Stomach (tissue), 9 donors: Measurements from ENCODE around the gene GLRA3. TPM values are rescaled to one million over a fixed set of nuclear protein-coding genes. Genes with fewer than 3 reads are reported as not detected.

ENCODE experiments used
- DNase-seq, 2 donors: peaks; one replicate each; pipeline versions ENCODE4 v3.0.0 to v3.0.0-alpha.2; 2013 to 2019
- H3K27ac ChIP-seq, 5 donors: fragments of 200-600 bp in 4 of 5; sonication (generic) in 4 of 5; one replicate each; pipeline ENCODE4 v1.5.1; 2013 to 2019; ENCODE audit warnings: mild to moderate bottlenecking in 1 of 5, moderate library complexity in 1 of 5
- H3K27me3 ChIP-seq, 3 donors: fragments of 200-600 bp; sonication (generic); one replicate each; pipeline ENCODE4 v1.5.1; 2017 to 2019; ENCODE audit warnings: mixed run types in 1 of 3
- H3K36me3 ChIP-seq, 4 donors: fragments of 200-600 bp; sonication (generic); 1 replicate in 3 of 4; 2 replicates in 1 of 4; pipeline ENCODE4 v1.5.1; 2016 to 2019
- H3K4me1 ChIP-seq, 4 donors: fragments of 200-600 bp; sonication (generic); one replicate each; pipeline ENCODE4 v1.5.1; 2016 to 2019
- H3K4me3 ChIP-seq, 4 donors: fragments of 200-600 bp; sonication (generic) in 3 of 4; one replicate each; pipeline ENCODE4 v1.5.1; 2016 to 2019; ENCODE audit warnings: mild to moderate bottlenecking in 1 of 4
- H3K9me3 ChIP-seq, 4 donors: fragments of 200-600 bp; sonication (generic); one replicate each; pipeline ENCODE4 v1.5.1; 2016 to 2019
- EP300 ChIP-seq: sonication (generic); formaldehyde crosslinking; IDR thresholded peaks from one replicate; pipeline ENCODE4 v1.6.1; 2017; ENCODE audit warnings: antibody characterized with exemption
- POLR2A ChIP-seq, 4 donors: fragments of 450-650 bp; IDR thresholded peaks; one replicate each; pipeline ENCODE4 v1.6.1; 2016; ENCODE audit warnings: antibody characterized with exemption in 4 of 4, control low read depth in 2 of 4, mild to moderate bottlenecking in 1 of 4, moderate library complexity in 1 of 4
- POLR2AphosphoS5 ChIP-seq, 3 donors: sonication (generic); formaldehyde crosslinking; IDR thresholded peaks; one replicate each; pipeline ENCODE4 v1.6.1; 2016; ENCODE audit warnings: antibody characterized with exemption in 3 of 3
- WGBS, 5 donors: extraction: QIAGEN DNeasy Blood & Tissue Kit in 3 of 5; methylation state at CpG; one replicate each; pipeline versions ENCODE4 v1.1.5 to v1.1.7; 2013 to 2018; 5-methylcytosine and 5-hydroxymethylcytosine counted together
- intact Hi-C: fragments of 100-400 bp; cut with DNase I; formaldehyde crosslinking; loops from one replicate; pipeline ENCODE4 v1.15.1; 2023; ENCODE audit warnings: low total_unique reads
- polyA plus RNA-seq, 3 donors: library from polyadenylated mRNA; stranded (reverse); fragments of 200-250 nt; gene quantifications; one replicate each; pipeline ENCODE4 v1.2.3, GENCODE V29; 2013
- total RNA-seq, 5 donors: library from RNA; depleted of rRNA; stranded (reverse); fragments of >200 nt; gene quantifications; one replicate each; pipeline versions ENCODE4 v1.1.0 to v1.2.3, GENCODE V29; 2014 to 2016
- TF ChIP-seq, protein P1 (sequence below), 7 experiments: fragments of 450-650 bp in 4 of 7; fragments of 200-600 bp in 3 of 7; sonication (generic) in 3 of 7; IDR thresholded peaks; one replicate each; pipeline ENCODE4 v1.5.1; 2016 to 2019; ENCODE audit warnings: antibody characterized with exemption in 7 of 7, control low read depth in 2 of 7, mild to moderate bottlenecking in 1 of 7
- donor health status: healthy with polysubstance abuse.
- donor health status: Bipolar disorder and iron deficiency.
- donor health status: healthy.

GLRA3 gene
- total and polyA plus RNA-seq, 8 donors, result 0.06 to 0.18 TPM; not detected in 6

DNA sequence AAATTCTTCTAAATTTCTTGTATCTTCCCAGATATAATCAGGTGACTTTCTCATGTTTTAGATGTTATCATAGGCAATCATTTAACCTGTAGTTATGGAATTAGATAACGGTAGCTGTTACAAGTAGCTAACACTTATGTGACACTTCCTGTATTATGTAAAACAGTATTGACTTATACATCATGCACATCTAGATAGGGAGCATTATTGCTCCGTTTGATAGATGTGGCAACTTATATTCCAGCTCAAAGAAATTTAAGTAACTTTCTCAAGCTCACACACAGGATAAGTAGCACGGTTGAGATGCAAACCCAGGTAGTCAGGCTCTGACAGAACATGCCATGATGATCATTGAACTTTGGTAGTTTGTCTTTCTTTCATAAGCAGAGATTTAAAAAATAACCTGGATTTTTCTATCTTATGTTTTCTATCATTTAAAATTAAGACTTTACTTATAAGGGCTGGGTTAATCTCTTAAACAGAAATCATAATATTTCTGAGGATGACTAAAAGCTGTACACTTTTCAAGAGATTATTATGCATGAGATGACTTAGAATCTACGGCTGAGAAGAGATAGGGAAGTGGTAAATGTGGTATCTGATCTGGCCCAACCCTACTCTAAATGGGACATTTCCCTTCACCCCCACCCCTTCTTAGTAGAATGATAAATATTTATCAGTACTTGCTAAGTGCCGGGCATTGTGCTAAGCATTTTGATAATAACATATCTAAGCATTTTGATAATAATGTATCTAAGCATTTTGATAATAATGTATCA, 237.6 kb downstream of the GLRA3 start:
- peak overlapping the region in 2 of 5 donors; percentile 6 to 33 for H3K27ac ChIP-seq
- H3K4me3 ChIP-seq, result no peak overlapping the region
- no peaks in the 10 kb centered on the region for H3K27me3 ChIP-seq
- WGBS, 5 donors, result 41 to 57% (median 44%) methylated on average over 5 of the region's 5 CpGs
- peaks cover 0 to 14% (median 0%) of the 10 kb centered on the region in 4 donors for H3K4me1 ChIP-seq
- no peak for DNase-seq
- TF ChIP-seq POLR2AphosphoS5 (IDR thresholded peaks at IDR 0.05) (no peak), EP300 (no peak), POLR2A (IDR thresholded peaks at IDR 0.05) (no peak)
- TF ChIP-seq, protein P1, sequence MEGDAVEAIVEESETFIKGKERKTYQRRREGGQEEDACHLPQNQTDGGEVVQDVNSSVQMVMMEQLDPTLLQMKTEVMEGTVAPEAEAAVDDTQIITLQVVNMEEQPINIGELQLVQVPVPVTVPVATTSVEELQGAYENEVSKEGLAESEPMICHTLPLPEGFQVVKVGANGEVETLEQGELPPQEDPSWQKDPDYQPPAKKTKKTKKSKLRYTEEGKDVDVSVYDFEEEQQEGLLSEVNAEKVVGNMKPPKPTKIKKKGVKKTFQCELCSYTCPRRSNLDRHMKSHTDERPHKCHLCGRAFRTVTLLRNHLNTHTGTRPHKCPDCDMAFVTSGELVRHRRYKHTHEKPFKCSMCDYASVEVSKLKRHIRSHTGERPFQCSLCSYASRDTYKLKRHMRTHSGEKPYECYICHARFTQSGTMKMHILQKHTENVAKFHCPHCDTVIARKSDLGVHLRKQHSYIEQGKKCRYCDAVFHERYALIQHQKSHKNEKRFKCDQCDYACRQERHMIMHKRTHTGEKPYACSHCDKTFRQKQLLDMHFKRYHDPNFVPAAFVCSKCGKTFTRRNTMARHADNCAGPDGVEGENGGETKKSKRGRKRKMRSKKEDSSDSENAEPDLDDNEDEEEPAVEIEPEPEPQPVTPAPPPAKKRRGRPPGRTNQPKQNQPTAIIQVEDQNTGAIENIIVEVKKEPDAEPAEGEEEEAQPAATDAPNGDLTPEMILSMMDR (IDR thresholded peaks at IDR 0.05), result no peak
- no peaks in the 10 kb centered on the region for H3K36me3 ChIP-seq
- H3K9me3 ChIP-seq, result no peaks in the 10 kb centered on the region
- intact Hi-C loops, result no loop called here

DNA sequence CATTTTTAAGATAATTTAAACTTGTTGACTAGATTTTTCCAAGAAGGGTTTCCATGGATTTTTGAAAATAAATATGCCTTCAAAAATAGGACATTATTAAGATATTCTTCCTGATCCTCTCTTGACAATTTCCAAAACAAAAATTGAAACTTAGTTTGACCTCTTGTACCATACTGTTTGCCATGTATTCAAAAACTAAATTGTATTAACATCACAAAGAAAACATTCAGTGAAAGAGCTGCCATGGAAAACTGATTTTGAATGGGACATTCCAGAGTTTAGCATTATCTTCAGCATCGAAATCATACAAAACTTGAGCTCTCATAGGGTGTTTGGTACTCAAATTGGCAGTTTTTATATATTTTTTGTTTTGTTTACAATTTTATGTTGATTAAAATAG, 238.7 kb downstream of the GLRA3 start:
- Histone ChIP-seq H3K4me1 (peaks cover 0 to 14% (median 0%) of the 10 kb centered on the region in 4 donors), H3K4me3 (no peak overlapping the region), H3K9me3 (no peaks in the 10 kb centered on the region), H3K27me3 (no peaks in the 10 kb centered on the region), H3K36me3 (no peaks in the 10 kb centered on the region), H3K27ac (no peak overlapping the region)
- intact Hi-C loops, result no loop called here
- no peak for DNase-seq
- WGBS, 5 donors, result 64 to 90% (median 75%) methylated on average over 1 of the region's 1 CpG
- TF ChIP-seq POLR2A (IDR thresholded peaks at IDR 0.05), result no peak
- TF ChIP-seq EP300, result no peak
- TF ChIP-seq, protein P1 (IDR thresholded peaks at IDR 0.05), result no peak
- no peak for TF ChIP-seq POLR2AphosphoS5 (IDR thresholded peaks at IDR 0.05)

Other genes starting within 250 kb of the GLRA3 start
- not detected for gene ADAM29, start 89.1 kb upstream of the GLRA3 start, total RNA-seq
- gene ADAM29, start 89.1 kb upstream of the GLRA3 start, polyA plus RNA-seq, result not detected